GDM1 (cell line): Measurements from ENCODE around the gene SLC17A8.

Experiments used
- DNase-seq: peaks from one replicate; lab custom pipeline; 2025; lab: John Stamatoyannopoulos, UW

Gene SLC17A8

GRCh38 chr12:100371146-100371545, 14.3 kb downstream of the SLC17A8 start:
- no peak for DNase-seq

- no peak for DNase-seq
Measured at GRCh38 chr12:100372853-100373640, 16.2 kb downstream of the SLC17A8 start.

- no peak for DNase-seq
Measured at GRCh38 chr12:100375038-100375735, 18.3 kb downstream of the SLC17A8 start.

DNA sequence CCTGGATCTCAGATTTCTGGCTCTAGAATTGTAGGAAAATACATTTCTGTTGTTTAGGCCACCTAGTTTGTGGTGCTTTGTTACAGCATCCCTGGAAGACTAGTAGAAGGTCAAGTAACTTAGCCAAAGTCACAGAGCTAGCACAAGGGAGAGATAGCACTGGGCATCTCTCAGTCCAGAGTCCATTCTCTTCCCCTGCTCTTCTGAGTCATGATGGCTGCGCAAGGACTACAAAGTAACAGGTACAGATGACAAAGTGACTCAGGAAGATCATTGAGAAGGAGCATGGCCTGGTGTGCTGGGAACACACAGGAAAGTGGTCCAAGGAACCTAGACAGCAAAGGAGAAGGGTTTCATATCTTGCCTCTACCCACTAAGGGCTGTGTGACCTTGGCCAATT, 19.3 kb downstream of the SLC17A8 start:
- DNase-seq, result no peak

DNA sequence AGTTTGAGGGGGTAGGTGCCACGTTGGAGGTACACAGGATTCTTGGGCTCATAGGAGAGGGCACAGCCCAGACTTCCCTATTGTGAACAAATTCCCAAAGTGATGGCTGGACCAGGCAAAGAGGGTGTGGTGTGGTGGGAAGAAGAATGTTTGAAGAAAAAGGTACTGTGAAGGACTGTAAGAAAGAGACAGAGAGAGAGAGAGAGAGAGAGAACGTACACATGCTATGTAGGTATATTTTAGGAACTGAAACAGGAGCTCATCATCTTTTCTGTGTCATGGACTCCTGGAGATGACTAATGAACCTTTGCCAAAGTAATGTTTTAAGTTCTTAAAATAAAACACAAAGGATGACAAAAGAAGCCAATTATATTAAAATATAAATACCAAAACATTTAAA, 24.5 kb downstream of the SLC17A8 start:
- DNase-seq, result no peak

- DNase-seq, result no peak
Measured at GRCh38 chr12:100382338-100382737, 25.5 kb downstream of the SLC17A8 start.

DNA sequence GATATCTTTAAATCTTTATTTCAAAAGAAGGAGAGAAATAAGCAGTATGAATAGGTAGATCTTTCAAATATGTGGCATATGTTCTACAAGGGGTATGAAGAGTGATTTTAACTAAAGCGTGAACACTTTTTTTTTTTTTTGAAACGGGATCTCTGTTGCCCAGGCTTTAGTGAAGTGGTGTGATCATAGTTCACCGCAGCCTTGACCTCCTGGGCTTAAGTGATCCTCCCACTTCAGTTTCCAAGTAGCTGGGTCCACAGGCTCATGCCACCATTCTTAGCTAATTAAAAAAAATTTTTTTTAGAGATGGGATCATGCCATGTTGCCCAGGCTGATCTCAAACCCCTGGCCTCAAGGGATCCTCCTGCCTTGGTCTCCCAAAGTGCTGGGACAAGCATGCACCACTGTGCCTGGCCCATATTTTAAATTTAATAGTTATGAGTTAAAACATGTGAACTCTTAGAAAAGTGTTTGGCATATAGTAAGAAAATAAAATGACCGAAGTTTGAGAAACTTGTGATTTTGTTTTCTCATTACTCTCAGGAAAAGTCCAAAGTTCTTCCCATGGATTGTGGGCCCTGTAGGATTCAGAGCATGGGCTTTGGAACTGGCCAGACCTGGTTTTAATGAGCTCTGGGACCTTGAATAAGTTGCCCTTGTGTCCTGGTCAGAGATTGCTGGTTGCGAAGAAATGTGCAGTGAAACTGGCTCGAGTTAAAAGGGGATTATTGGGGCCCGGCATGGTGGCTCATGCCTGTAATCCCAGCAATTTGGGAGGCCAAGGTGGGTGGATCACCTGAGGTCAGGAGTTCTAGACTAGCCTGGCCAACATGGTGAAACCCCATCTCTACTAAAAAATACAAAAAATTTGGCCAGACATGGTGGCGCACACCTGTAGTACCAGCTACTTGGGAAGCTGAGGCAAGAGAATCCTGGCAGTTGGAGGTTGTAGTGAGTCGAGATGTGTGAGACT, 27.0 kb downstream of the SLC17A8 start:
- DNase-seq, result no peak

DNA sequence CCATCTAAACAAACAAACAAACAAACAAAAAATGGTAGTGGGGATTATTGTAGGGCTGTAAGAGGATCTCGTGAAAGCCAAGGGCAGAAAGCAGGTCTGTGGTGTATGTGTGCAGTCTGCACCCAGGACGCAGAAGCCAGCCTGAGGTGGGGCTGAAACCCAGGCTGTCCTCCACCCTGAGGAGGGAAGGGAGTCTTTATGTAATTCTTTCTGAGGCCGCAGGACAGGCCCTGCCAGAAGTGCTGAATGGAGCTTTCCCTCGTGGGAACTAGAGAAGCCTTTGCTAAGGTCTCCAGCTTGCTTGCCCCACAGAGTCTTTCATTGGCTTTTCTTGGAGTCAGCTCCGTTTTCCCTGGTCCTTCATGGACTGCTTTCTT, 27.7 kb downstream of the SLC17A8 start:
- DNase-seq, result no peak

- no peak for DNase-seq
Measured at GRCh38 chr12:100388382-100388781, 31.5 kb downstream of the SLC17A8 start.

DNA sequence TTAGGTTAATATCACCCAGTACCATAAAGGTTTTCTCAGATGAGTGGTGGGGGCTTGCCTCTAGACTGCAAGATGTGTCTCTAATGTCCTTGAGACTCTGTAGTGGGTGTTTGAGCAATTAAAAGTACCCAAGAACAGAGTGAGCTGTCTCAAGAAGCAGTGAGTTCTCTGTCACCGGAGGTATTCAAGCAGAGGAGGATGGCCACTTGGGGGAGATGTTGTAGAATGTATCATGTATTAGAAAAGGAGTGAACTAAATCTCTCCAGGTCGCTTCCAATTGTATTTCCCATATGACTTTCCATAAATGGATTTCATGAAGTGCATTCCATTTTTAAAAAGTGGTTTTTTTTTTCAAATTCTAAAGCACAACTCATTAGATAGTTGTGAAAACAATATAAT, 35.0 kb downstream of the SLC17A8 start:
- DNase-seq, result no peak

DNA sequence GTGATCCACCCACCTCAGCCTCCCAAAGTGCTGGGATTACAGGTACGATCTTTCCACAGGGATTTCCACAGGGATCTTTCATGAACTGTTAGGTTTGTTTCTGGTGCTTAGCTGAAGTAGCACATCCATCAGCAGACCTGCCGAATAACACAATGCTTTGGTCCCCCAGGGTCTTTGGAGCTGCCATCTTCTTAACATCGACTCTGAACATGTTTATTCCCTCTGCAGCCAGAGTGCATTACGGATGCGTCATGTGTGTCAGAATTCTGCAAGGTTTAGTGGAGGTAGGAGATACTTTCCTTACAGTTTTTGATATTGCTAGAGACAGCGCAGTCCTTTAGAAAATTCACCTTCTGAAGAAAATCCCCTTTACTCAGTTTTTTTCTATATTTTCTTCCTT, 36.3 kb downstream of the SLC17A8 start:
- DNase-seq, result no peak

GRCh38 chr12:100395811-100396210, 38.9 kb downstream of the SLC17A8 start:
- DNase-seq, result no peak

DNA sequence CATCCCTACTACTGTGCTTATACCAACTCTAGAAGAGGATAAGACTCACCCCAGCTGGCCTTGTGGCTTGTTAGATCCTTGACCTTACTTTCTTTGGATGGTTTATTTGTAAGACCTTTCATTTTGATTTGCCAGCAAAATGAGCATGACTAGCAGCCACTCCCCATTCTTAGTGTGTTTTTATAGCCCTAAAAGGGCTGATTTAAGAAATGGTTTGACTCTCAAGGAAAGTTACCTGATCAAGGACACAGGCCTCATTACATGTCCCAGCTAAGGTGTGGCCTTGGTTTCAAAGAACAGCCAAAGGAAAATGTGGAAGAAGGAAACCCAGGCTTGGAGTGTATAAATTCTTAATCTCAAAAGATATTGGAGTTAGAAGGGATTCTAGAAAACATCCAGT, 41.4 kb downstream of the SLC17A8 start:
- no peak for DNase-seq

DNA sequence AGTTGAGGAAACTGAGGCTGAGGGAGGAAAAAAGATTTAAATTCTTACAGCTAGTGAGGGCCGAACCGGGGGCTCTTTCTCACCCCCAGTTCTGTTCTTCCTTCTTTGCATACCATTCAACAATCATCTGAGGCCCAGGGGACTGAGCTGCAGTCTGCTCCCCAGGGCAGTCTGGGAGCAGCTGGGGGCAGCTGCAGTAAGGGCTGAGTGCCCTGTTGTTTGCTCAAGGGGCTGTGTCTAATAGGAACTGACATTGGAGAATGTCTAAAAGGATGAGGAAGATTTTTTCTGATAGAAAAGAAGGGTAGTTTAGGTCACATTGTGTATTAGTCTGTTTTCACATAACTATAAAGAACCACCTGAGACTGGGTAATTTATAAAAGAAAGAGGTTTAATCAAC, 42.2 kb downstream of the SLC17A8 start:
- no peak for DNase-seq

GRCh38 chr12:100401660-100402059, 44.8 kb downstream of the SLC17A8 start:
- DNase-seq, result no peak

GRCh38 chr12:100402763-100403162, 45.9 kb downstream of the SLC17A8 start:
- no peak for DNase-seq

- DNase-seq, result no peak
Measured at GRCh38 chr12:100403446-100403845, 46.6 kb downstream of the SLC17A8 start.

GRCh38 chr12:100404769-100405407, 48.0 kb downstream of the SLC17A8 start:
- DNase-seq, result no peak

GRCh38 chr12:100413001-100413400, 56.1 kb downstream of the SLC17A8 start:
- no peak for DNase-seq

GRCh38 chr12:100414739-100415138, 57.9 kb downstream of the SLC17A8 start:
- DNase-seq, result no peak

GRCh38 chr12:100422646-100423045, 65.8 kb downstream of the SLC17A8 start:
- no peak for DNase-seq

DNA sequence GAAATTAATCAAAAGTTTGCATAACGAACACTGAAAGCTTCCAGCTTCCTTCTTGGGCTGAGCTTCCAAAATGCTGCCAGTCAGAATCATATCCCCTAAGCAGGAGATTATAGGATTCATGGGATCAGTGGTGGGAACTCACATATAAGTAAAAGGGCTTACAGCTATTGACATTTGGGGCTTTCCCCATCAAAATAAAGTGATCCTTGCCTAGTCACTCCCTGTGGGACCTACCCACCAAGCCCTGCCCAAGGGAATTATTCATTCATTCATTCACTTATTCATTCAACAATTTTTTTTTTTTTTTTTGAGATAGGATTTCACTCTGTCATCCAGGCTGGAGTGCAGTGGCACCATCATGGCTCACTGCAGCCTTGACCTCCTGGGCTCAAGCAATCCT, 69.3 kb downstream of the SLC17A8 start:
- no peak for DNase-seq
